Raji (cell line): ENCODE measurements around the gene C22orf39.

ENCODE experiments used
- POLR2A ChIP-seq: IDR thresholded peaks from 2 replicates; pipeline ENCODE4 v1.6.1; 2011; ENCODE audit warnings: low read depth, low read length, control low read depth; ENCODE audit not compliant: insufficient read depth

Gene C22orf39

DNA sequence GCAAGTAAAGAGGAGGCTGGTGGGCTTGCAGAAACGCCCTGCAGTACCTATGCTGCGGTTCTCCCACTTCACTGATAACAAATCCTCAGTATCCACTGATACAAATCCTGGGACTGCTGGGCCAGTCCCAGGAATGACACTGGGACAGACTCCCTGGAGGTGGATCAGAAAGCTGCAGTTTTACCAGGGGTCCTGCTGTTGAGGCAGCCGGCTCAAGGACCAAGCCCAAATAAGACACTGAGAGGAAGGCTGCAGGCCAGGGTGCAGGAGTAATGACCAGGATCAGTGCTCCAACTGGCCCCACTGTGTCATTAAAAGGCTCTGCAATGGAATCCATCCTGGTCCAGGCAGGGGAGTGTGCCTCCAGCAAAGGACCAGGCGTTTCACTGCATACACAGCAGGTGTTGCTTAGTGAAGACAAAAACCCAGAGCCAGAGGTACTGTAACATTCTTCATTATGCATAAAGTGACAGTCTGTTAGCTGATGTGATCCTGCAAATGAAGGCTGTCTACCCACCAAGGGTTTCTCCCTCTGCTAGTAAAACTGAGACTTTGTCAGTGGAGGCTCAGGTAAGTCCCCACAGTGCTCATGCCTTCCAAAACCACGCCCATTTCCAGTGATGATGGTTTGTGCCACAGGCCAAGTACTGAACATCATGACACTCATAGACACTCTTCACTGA, 1.4 kb upstream of the C22orf39 start:
- TF ChIP-seq POLR2A: no peak

DNA sequence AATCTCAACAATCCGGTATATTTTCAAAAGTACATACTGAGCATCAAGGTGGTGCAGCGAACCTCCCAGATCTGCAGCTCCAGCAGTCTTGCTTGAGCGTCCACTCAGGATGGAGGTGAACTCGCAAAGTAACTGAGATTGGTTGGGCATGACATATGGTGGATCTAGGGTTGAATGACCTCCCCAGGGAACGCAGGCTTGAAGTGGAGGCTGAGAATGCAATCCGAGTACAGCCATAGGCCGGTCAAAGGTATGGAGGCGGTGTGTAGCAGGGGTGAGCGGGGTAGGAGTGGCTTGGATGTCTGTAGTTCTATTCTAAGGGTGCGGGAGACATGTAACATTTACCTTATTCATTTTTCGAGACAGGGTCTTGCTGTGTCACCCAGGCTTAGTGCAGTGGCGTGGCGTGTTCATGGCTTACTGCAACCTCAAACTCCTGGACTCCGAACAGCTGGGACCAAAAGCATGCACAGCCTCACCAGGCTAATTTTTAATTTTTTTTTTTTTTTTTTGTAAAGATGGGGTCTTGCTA, 631 bp upstream of the C22orf39 start:
- TF ChIP-seq POLR2A: no peak

DNA sequence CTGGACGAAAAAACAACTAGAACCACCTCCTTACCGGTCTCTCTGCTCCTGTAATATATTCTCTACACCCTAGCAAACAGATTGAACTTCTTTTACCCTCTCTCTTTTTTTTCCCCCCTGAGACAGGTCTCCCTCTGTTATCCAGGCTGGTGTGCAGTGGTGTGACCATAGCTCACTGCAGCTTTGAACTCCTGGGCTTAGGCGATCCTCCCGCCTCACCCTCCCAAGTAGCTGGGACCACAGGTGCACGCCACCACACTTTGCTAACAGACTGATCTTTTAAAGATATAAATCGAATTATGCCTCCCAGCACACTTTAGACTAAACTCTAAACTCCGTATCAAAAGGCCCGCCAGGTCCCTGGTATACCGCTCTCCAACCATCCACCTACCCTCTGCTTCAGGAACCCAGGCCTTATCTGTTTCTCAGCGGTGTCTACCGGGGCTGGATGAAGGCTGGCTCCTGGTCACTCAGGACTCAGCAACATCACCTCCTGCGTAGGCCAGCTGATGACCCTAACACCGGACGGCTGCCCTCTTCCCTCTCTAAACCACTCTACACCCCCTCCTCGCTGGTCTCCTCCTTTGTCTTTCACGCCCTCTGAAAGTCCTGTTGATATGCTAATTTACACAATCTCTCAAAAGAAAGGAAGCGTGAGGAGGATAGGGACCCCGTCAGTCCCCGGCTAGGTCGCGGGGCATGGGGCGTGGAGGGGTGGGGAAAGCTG, 745 bp downstream of the C22orf39 start:
- no peak for TF ChIP-seq POLR2A

DNA sequence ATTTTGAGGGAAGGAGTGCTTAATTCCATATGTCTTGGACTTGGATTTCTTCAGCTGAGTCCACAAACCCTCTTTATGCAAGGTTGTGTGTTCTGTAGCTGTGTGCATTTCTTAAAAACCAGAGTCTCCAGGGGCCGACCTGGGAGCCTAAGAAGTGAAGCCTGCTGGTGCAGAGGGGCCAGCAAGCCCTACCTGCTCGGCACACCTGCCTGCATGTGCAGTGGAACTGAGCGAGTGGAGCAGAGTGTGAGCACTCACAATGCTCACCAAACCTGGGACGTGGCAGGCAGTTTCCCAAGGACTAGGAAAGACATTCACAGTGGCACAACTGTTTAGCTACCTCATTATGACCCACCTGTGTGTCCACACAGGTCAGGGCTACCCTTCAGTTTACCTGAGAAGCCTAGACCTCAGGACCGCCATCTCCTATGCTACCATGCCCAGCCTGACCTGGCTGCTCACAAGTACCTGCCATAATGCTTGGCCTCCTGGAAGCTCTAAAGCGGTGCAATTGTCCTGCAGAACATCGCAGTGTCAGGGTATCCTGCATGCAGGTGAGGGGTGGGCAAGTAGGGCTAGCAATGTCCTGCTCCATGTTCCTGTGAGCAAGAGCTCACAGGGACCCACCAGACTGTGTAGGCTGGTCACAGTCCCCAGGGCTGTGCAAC, 3.8 kb downstream of the C22orf39 start:
- no peak for TF ChIP-seq POLR2A

DNA sequence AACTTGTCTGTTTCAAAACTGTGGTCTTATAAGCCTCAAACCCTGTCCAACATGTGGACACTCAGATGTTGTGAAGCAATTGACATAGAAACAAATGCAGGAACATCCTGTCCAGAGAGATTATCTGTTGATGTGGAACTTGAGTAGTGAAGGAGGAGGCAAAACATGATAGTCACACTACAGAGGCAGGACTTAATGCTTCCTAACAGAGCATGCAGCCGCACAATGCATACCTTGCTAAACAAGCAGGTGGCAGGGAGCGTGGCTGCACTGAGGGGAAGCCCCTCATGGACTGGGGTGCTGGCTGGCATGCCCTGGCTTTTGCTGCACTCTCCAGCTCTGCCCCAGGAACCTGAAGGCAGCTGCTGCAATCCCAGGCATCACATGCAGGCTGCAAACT, 5.3 kb downstream of the C22orf39 start:
- no peak for TF ChIP-seq POLR2A

DNA sequence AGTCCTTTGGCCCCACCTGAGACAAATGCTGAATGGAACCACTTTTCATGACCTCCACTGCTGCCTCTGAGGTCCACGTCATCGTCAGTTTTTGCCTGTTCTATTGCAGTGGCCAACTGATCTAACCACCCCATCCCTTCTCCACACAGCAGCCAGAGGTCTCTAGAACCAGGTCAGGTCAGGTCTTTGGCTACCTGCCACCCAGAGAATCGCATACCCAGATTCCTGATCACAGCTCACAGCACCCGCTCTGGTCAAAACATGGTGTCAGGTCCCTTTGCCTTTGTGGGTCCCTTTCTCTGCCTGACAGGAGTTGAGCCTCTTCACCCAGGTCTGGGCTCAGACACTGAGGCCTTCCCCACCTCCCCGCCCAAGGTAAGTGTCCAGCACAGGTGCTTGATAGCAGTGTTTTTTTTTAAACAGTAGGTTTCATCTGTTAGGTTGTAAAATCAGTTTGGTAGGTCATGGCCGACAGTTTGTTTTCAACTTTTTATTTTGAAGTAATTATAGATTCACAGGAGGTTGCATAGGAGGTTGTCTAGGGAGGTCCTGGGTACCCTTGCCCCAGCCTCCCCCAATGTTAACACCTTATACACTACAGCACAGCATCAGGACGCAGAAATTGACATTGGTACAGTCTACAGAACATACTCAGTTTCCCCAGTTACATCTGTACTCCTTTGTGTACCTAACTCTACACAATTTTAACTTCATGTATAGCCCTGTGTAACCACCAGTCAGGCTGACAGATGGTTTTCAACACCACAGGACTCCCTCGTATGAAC, 6.9 kb downstream of the C22orf39 start:
- TF ChIP-seq POLR2A: no peak

DNA sequence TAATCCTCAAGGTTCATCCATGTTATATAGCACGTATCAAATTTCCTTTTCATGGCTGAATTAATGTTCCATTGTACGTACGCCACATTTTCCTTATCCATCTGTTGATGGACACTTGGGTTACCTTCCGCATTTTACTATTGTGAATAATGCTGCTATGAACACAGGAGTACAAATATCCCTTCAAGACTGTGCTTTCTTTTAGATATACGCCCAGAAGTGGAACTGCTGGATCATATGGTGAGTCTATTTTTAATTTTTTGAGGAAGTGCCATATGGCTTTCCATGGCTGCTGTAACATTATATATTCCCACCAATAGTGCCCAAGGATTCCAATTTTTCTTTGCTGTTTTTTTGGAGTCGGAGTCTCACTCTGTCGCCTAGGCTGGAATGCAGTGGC, 9.2 kb downstream of the C22orf39 start:
- no peak for TF ChIP-seq POLR2A

DNA sequence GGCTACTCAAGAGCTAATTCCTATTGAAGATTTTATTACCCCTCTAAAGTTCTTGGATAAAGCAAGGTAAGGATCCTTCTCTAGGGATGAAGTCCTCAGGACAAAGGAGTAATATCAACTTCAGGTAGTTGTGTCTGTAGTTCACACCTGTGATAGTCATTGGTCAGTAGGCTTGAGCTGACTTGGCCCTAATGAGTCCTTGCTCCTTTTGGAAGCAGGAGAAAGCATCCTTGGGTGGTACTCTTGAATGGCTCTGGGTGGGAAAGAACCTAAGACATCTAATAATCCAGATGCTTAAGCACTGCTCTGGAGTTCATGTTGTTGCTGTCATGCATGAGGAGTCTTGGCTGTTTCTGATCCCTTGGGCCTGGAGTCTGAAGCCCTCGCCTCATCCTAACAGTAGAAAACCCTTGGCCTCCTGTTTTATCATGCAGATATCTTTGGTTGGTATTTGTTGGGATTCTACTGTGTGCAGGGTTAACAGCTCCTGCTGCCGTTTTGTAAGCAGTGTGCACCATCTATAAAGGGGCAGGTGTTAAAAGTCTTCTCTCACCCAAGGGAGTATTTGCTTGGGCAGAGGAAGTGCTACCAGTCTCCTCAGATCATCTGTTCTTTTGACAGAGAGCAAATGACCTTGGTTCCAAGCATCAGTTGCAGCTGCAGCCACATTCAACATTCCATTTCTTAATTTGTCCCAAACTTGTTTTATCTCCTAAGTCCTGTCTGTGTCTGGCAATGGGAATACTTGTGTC, 12.5 kb downstream of the C22orf39 start:
- TF ChIP-seq POLR2A: no peak

DNA sequence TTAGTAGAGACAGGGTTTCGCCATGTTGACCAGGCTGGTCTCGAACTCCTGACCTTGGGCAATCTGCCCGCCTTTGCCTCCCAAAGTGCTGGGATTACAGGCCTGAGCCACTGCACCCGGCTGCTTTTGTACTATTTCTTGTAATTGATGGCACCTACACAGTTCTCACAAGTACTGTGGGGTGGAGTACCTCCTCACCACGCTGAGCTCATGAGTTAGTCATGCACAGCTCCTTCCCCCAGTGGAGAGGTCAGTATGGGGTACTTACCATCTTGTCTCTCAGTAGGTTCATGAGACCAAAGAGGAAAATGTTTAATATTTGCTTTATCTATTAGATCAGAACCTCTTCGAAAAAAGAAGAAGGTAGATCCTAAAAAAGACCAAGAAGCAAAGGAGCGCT, 13.1 kb downstream of the C22orf39 start:
- no peak for TF ChIP-seq POLR2A

DNA sequence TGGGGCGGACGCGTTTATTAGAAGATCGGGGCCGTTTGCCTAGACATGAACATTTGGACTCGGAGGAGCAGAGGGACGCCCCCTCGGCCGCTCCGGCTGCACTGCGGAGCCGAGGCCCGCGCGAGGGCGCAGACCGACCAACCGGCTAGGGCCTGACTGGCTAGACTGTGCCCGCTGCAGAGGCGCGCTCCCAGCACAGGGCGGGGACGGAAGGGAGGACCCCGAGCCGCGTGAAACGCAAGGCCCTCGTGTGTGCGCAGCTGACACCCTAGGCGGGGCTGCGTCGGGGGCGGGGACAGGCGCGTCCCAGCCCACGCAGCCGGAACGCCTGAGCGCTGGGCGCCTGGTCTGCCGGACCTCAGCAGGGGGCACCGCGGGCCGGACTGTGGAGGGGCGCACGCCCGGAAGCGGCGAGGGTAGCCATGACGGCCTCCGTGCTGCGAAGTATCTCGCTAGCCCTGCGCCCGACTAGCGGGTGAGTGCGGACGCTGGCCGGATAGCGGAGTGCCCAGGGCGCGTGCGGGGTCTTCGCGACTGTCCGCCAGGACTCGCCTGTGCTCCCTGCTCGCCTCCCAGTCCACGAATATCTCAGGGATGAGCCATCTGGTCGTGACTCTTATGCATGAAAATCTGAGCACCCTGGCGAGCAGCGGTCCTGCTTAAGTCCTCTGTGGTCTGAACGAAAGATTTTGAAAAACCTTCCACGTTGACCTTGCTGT, 15.2 kb downstream of the C22orf39 start, which contains the start of gene MRPL40:
MRPL40 (plus strand) TSS at position 413 of the 719 bp plus-strand sequence; CDS start at position 423, 10 bp downstream.
- TF ChIP-seq POLR2A: peak; percentile 95

DNA sequence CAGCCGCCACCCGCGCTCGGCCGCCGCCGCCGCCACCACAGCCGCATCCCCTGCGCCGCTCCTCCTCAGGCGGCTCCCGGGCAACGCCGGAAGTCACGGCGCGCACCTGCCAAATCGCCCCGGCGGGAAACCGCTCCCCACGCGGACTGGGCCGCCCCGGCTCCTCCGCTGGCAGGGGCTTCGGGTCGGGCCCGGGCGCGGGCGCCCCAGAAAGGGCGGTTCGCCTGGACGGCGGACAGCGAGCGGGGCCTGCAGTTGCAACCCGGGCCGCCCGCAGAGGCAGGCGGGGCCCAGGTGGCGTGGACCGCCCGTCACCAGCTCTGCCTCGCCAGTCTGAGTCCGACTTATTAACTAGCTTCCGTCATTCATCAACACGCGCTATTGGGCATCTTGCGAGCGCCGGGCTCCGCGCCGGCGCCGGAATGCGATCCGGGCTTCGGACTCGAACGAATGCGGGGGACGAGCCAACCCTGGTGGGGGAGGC, 15.8 kb downstream of the C22orf39 start, which contains the start of gene HIRA:
HIRA (minus strand) TSS at position 85 of the 484 bp plus-strand sequence. CDS start 257 bp downstream, outside the sequence.
- no peak for TF ChIP-seq POLR2A

DNA sequence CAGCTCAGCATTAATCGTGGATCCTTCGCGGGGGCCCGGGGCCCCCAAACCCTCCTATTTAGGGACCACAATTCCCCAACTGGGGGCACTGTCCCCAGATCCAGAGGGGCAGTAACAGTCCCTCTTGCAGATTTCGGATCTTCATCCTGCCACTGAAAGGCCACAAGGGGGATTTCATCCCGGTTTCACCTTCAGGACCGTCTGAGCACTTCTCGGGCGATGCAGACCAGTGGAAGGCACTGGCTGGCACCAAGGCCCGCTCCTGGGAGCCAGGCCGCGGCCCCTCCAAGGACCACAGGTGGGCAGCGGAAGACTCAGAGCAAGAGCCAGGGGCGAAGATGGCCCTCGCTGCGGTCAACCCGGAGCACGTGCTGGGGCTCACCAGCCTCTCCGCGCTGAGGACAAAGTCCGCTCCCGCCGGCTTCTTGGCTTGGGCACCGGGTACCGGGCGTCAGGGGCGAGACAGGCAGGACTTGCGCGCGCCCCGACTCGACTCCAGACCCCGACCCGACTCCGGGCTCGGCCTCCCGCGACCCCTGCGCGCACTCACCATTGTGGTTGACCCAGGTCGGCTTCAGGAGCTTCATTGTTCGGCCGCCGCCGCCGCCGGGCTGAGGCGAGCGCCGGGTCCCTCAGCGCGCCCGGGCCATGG, 16.5 kb downstream of the C22orf39 start:
- TF ChIP-seq POLR2A: no peak
